Activated CD4-positive, alpha-beta T cell treated with anti-CD3 and anti-CD28 coated beads for 24 hours (primary cell): Measurements from ENCODE around the gene STK4.

Experiments used
- DNase-seq, 2 donors: peaks; one replicate each; pipeline ENCODE4 v3.0.0-alpha.2; 2020; ENCODE audit warnings: low read depth in 2 of 2

Gene STK4

DNA sequence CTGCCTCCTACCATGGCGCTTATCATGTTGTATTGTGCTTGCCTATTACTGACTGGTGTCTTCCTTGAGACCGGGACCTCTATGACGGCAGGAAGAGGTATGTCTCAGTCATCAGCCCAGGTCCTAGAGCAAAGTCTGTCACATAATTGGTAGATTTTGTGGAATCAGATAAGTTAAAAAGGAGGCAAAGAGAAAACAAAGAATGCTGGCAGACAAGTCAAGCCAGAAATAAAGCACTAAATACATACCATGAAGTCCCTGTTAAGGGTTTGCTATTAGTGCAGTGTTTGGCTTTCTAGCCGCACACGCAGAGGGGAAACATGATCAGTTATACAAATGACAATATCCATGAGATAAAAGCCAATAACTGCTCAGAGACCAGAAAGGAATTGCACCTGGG lies 12.1 kb upstream of the STK4 start:
- DNase-seq = no peak

DNA sequence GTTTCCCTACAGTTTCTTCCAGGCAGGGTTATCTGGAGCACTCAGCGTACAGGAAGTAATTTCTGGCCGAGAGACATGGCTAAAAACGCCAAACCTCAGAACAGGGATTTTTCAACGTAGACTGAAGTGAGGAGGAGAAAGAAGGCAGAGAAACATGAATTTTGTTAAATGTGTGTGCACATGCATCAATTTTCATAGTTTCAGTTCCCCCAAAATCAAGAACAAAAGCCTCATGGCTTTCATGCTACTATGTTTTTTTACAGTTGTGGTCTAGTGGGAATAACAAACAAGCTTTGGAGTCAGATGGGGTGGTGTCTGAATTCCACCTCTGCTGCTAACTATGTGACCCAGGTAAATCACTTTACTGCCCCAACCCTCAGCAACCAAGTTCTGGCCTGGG lies 11.0 kb upstream of the STK4 start:
- no peak for DNase-seq

DNA sequence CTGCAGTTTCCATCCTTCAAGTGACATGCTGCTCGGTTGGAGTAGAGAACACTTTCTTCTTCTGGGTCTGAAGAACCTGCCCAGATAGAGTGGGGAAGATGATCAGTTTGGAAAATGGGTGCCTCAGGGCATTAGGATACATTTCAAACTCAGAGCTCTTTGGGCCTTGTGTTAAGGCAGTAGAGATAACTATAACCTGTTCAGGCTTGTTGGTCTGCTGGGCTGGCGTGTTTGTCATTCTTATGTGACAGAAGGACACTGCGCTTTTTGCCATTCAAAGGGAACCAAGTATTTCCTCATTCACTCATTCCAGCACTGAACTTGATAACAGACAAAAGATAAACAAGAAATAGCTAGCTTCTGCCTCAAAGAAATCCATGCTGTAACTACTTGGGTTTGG lies 9.9 kb upstream of the STK4 start:
- DNase-seq = no peak

DNA sequence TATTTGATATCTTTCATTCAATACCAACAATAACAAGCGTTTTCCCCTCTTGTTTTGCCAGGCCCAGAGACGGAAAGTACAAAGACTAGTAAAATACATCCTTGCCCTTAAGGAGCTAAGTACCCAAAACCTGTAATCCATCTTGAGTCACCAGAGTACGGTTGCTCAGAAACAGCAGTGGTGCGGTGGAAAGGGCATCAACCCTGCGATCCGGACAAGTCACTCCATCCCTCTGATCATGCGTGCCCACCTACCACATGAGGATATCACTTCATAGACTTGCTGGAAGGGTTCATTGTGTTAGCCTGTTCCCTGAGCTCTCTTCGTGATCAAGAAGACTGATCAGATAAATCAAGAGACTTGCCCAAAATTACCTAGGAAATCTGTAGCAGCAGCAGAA lies 8.0 kb upstream of the STK4 start:
- no peak for DNase-seq

DNA sequence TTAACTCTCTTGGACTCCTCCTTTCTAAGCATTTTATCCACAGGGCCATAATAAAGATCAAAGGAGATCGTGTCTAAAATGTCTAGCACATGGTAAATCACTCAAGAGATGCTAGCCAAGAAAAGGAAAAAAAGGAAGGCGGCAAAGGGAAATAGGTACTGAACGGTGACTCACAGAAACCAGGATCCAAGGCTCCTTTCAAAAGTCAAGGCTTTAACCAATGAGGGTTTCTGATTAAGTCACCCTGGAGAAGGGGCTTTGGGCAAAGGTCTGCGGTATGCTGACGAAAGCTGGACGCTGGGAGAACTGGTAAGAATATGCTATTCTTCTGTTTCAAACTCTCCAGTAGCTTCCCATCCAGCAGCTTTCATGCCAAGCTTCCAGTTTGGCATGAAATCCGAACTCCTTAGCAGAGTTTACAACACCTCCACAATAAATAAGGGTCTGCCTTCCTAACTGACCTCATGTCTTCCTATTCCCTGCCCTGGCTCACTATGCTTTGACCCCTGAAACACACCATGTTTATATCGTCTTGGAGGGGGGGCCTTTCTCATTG lies 7.2 kb upstream of the STK4 start:
- DNase-seq = no peak

DNA sequence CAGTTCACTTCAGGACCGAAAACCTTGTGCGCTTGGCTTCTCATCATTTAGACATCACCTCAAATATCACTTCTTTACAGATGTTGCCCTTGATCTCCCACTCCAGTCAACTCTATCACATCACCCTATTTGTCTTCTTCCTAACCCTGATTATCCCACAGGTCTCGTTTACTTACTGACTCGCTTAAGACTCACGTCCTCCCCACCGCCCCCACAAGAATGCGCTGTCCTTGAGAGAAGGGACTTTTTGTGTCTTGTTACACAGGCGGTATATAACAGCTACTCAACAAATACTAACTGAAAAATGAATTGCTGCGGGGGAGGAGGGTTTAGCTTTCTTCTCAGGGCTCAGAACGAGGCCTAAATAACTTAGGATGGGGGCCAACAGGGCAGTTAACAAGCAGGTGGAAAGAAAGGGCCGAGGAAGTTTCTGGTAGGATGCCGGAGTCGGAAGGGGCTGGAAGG lies 6.6 kb upstream of the STK4 start:
- peak; percentile 47 to 68 for DNase-seq

DNA sequence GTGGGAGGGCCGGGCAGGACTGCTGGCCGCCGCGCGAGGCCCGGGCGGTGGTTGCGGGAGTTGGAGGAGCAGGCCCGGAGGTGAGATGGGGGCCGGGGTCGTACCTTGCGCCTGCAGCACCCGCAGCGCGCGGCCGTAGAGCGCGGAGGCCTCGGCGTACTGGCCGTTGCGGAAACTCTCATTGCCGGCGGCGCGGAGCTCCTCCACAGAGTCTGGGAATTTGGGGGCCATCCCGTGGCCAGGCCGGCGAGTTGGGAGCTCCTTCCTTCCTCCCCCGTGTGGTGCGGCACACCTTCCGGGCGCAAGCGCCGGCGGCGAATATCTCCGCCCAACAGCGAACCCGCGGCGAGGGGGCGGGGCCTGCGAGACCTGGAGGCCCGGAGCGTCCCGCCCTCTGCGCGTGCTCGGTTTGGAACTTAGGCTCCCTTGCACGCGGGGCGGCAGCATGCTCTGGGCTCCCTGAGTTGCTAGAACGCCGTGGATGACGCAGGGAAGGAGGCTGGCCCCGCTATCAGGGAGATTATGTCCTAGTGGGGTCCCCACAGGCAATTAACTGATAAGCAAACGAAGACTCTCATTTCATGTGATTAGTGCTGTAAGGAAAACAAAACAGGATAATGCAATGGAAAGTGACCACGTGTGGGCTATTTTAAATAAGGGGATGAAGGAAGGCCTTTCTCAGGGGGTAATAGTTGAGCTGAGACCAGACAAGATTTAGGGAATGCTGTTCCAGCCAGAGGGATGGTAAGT lies 6.0 kb upstream of the STK4 start, which contains the start of gene TOMM34:
Gene TOMM34 (minus strand): TSS at position 295 of the 750 bp plus-strand sequence. CDS start 64 bp downstream, at position 231.
- peak; percentile 92 to 96 for DNase-seq

DNA sequence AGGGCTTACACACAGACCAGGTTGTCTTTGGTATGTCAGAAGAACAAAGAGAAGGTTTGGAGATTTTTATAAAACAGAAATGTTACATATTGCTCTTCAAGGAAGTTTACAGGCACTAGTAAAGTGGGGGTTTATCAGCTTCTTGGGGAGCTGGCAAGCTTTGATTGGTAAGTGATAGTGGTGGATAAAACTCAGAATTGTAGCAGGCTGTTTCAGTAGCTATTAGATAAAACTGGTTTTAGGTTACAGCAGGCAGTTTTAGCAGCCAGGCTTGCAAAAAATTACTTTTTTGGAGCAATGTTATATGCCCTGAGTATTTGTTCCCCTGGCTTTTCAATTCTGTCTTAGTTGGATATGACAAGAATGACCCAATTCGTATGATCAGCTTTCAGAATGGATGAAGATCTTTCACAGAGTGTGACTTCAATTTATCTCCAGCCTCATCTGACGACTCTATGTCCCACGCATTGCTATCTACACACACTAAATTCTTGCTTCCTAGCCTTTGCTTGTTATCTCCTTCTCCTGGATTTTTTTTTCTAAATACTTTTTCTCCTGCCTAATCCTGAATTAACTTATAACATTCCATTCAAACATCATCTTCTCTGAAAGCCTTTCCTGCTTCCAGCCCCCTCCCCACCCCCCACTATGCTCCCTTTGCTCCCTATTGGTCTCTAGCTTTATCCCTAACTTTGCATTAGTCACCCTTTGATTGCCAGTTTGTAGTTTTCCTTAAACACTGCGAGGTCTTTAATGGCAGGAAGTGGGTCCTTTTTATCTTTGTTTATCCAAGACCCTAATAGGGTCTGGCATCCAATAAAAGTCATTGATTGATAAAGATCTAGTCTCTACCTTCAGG lies 5.1 kb upstream of the STK4 start:
- DNase-seq = no peak

DNA sequence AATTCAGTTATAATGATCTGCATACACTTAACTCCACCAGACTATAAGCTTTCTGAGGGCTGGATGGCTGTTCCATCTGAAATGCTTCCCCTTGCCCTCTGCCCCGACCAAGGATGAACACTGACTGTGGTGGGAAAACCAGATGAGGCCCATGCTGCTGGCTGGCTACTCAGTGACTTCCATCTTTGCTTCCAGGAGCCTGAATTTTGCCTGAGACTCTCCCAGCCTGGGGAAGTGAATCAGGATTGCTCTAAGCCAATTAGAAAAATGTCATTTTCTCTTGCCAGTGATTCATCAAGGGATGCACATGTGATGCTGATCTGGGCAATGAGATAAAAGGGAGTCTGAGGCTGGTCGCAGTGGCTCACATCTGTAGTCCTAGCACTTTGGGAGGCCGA lies 4.4 kb upstream of the STK4 start:
- DNase-seq = no peak

DNA sequence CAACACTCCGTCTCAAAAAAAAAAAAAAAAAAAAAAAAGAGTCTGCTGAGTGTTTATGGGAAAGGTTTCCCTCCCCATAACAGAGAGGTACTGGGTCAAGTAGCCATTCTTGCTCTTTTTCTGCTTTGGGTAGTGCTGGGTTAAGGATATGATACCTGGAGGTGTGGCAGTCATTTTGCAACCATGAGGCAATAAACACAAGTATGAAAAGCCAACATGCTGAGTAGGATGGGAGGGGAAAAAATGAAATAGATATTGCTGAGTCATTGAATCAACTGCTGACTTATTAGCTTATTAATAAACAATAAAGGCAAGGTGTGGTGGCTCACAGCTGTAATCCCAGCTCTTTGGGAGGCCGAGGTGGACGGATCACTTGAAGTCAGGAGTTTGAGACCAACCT lies 3.8 kb upstream of the STK4 start:
- DNase-seq = no peak

DNA sequence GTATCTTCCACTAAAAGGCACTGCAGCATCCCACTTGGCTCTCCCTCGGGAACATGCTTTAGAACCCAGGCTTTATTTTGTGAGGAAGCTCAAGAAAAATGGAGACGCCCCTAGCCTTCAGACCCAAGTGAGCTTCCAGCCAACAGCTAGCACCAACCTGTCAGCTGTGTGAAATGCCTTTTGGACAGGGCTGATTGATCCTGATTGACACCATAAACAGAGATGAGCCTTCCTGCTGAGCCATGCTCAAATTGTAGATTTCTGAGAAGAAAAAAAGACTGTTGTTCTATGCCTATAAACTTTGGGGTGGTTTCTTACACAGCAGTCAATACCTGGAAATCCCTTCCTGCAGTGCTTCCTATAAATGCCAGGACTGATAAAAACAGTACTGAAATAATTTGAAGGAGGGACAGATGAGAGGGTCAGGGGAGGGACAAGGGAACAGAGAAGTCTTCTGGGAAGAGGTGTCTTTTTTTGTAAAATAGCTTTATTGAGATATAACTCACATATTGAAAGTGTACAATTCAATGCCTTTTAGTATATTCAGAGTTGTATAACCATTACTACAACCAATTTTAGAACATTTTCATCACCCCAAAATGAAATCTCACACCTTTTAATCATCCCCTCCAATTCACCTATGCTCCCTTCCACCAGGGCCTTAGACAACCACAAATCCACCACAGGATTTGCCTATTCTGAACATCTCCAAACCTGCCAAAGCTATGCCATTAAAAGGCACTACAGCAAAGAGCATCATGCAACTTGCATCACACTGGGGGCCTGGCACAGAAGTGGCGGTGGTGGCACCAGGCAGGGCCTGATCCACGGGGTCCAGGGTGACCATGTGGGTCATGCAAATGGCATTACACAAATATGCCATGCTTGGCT lies 2.7 kb upstream of the STK4 start:
- DNase-seq = no peak

DNA sequence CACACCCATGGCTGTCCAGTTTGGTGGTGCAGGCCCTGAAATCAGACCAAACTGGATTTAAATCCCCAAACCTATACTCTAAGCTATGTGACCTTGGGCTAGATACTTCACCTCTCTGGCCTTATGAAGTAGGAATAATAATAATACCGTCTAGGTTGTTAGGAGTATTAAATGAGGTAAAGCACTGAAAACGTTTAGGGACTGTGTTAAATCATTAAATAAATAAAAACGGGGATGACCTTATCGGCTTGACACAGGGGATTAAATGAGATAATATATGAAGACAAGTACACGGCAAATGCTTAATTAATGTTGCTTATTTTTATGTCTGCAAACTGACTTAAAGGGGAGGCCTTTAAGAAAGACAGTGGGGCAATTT lies 672 bp upstream of the STK4 start:
- DNase-seq = no peak

DNA sequence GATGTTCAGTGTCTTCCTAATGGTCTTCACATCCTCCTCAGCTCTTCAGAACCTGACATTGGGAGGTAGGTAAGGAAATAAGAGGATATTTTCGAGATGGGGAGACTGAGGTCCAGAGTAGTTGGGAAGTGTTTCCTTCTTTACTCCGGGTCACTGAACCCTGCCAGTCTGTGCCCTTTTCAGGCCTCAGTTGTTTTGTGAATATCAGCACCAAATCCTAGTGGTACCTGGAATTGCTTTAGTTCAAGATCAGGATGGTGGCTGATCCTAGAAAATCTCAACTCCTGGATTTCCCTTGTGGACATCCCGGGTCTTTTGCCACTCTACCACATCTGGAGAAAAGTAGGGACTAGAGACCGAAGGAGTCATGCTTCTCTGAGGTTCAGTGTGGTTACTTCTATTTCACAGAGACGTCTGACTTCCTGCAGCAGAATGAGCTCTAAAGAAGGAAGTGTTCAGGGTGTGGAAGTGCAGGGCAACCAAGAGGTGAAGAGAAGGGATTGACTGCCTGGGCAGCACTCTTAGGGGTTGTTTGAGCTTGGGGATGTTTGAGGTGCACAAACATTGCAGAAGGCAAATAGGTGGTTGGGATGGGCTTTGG lies 995 bp downstream of the STK4 start:
- no peak for DNase-seq

DNA sequence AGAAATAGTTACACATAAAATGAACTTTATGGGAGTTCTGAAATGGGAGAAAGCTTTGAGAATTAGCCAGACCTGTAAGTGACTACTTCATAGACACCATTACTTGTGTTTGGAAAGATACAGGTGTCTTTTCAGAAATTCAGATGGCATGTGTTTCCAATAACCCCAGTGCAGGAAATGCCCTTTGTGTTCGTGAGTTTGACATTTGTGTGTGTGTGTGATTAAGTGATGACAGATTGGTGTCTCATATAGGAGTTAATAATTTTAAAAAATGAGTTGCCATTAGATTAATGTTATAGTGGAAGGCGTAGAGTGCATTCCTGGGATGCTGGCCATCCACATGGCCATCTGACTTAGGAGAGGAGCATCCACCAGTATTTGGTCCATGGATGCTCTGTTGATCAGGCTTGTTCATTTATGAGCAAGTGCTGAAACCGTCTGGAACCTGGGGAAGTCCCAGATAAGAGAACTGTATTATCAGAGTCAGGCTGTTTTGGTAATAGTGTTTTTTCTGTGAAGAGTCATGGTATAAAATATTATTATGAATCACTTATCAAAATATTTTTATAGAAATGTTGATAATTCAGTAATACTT lies 3.1 kb downstream of the STK4 start:
- no peak for DNase-seq

DNA sequence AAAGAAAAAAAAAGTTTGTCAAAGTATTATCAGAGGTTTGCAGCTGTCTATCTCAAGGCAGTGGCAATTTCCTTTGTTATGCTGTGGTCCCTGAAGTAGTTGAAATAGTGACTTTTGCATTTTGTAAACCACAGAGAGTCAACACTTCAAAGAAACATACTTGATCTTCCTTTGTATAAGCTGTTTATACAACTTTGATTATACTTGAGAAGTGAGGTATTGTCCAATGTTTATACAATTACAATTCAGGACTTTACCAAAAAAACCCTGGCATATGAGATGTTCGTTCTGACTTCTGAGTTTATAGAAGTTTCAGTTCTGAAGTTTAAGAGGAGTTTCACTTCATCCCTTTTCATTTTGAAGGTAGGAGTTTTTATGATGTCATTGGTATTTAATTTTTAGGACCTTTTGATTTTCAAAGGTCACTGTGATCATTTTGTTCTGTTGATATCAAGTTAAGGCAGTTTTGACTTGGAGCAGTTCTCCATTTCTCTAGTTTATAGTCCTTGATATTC lies 4.0 kb downstream of the STK4 start:
- no peak for DNase-seq

DNA sequence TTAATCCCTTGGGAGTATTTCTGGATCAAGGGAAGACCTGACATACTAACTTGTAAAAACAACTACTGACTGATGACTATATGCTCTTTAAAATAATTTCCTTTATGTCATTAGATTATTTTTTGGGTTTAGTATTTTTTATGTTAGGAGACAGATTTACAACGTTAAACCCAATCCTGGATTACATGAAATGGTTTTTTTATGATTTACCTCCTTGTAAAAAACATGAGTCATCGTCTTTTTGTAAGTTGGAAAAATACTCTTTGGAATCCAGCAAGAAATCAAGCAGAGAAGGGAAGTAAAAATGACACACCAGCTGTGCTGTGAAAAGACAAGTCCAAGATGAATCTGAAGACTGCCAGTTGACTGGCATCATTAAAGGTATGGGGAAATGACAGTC lies 6.7 kb downstream of the STK4 start:
- DNase-seq = no peak

DNA sequence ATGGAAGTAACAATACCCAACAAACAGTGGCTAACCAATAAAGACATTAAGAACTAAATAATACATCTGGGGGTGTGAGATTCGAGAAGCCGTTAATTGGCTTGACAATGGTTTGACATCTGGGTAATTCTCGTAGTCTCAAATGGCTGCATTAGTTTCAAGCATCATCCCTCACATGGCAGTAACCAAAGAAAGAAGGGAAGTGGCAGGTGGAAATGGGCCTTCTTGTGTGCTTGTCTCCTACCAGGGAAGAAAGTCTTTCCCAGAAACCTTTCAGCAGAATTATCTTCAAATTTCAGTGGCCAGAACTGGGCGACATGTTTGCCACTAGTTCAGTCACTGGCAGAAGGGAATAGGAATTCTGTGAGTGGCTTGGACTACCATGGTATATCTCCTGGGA lies 10.4 kb downstream of the STK4 start:
- DNase-seq = no peak

DNA sequence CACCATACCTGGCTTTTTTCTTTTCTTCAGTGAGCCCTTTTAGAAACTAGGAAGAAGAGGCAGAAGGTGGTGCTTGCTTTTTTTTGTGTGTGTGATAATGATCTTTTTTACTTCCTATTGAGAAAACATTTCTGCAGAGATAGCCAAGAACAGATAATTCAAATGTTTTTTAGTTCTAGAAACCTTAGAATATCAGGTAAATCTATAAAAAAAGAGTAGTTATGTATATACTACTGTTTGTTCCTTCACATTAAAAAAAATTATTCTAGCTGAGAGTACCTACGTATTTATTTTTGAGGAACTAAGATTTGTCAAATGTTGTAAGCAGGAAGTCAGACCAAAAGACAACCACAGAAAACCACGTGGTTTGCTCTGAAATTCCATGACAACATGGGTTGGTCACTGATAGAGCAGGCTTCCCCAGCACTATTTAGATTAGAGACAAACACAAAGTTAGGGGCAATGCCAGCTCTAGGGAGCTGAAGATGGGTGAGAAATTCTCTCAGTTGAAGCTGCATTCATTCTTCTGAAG lies 12.8 kb downstream of the STK4 start:
- DNase-seq = no peak

DNA sequence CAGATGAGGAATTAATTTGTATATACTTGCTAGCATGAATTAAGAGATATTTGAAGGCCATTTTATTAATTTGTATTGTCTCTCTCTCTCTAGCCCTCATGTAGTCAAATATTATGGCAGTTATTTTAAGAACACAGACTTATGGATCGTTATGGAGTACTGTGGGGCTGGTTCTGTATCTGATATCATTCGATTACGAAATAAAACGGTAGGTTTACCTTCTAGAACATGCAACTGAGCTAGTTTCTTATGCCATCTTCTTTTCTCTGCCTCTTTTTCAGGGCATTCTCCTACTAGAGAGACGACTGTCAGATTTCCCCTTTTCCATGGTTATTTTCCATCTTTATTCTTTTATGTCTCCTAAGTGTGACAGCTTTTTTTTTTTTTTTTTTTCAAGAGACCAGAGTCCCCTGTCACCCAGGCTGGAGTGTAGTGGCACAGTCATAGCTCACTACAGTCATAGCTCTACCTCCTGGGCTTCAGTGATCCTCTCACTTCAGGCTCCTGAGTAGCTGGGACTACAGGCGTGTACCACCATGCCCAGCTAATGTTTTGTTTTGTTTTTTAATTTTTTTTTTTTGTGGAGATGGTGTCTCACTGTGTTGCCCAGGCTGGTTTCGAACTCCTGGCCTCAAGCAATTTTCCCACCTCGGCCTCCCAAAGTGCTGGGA lies 15.6 kb downstream of the STK4 start:
- no peak for DNase-seq
